Measurements from ENCODE around the gene VAMP5. TPM values are rescaled to one million over a fixed set of nuclear protein-coding genes. Genes with fewer than 3 reads are reported as not detected.

Gene VAMP5
- total and polyA plus RNA-seq, 9 of the 15 experiments (the other 6 are each of a cell fraction or from before 2014, with no cell fraction given), result 0.54 to 1.9 (median 1.5) TPM; not detected in 2

- POLR2A ChIA-PET, result interaction anchor here (0.6 to 24.3 kb wide), 25 partner anchors 9 to 194 kb away, joined by 3 to 1576 read pairs (median 6); partner anchors contain the start of genes CAPG, ELMOD3, GGCX and RETSAT
- Histone ChIP-seq H3K4me3 (peak overlapping the region; percentile 68), H3K9me1 (ENCODE audit: control insufficient read depth, insufficient read depth, low read length) (peaks cover 3% of the 10 kb centered on the region), H3K9me3 (replicated peaks; ENCODE audit: control insufficient read depth, insufficient read depth, low read depth, low read length) (no peaks in the 10 kb centered on the region), H3K79me2 (ENCODE audit: control insufficient read depth, insufficient read depth, low read length) (peaks cover 69% of the 10 kb centered on the region), H3K9ac (ENCODE audit: insufficient read depth in 1 of 2, low read depth in 2 of 2, low read length in 2 of 2) (peak overlapping the region; percentile 100), H3K27ac (ENCODE audit: extremely low read depth, low read depth, low read length) (peak overlapping the region; percentile 100), H3K4me1 (replicated peaks in 1 of 2; ENCODE audit: control insufficient read depth in 2 of 2, insufficient read depth in 2 of 2, low read length in 2 of 2) (peaks cover 9 to 24% of the 10 kb centered on the region in 2 experiments), H2AFZ (ENCODE audit: low read depth, low read length) (no peak overlapping the region), H3K36me3 (ENCODE audit: control insufficient read depth, insufficient read depth, low read length) (peaks cover 58% of the 10 kb centered on the region), H4K20me1 (replicated peaks; ENCODE audit: control insufficient read depth, insufficient read depth, low read length) (peaks cover 36% of the 10 kb centered on the region), H3K27me3 (ENCODE audit: control insufficient read depth in 2 of 2, insufficient read depth in 2 of 2, low read length in 2 of 2) (no peaks in the 10 kb centered on the region), H3K4me2 (ENCODE audit: insufficient read depth, low read length) (peak overlapping the region; percentile 98)
- FAIRE-seq, result no peak
- in situ Hi-C loops (cut with MboI), result no loop called here
- TSS peak; percentile 31 for BruUV-seq (replicated peaks)
- ATAC-seq, result 0 out of 3 replicates have a peak, but pooled peaks have one; percentile 3
- peak in 1 of 4 experiments; percentile 45 for DNase-seq (ENCODE audit: extremely low read depth in 1 of 4, low spot score in 3 of 4)
- under 1% methylated on average over 11 of the region's 11 CpGs for WGBS (ENCODE audit: insufficient coverage, low coverage, missing lambda C conversion rate)
- CTCF ChIA-PET (ENCODE audit: low intra/inter-chr PET ratio), result interaction anchor here (0.6 to 1.4 kb wide), 2 partner anchors 120 to 241 kb away, joined by 3 to 7 read pairs; no protein-coding TSS in a partner anchor
- intact Hi-C loops (cut with micrococcal nuclease), result no loop called here
- no peak for TF ChIP-seq TBL1XR1 (IDR thresholded peaks at IDR 0.05; ENCODE audit: low read length in 2 of 2)
- TF ChIP-seq HMG20B (CRISPR knock-in tag; IDR thresholded peaks at IDR 0.05), result no peak
- no peak for TF ChIP-seq ZNF408 (CRISPR knock-in tag; IDR thresholded peaks at IDR 0.05; ENCODE audit: low read depth)
- TF ChIP-seq ZNF41 (CRISPR knock-in tag; conservative IDR thresholded peaks at IDR 0.05), result no peak
- no peak for TF ChIP-seq NR2F6 (CRISPR knock-in tag; IDR thresholded peaks at IDR 0.05)
- peak; percentile 17; the same call in 1 of the 2 replicates for TF ChIP-seq BHLHE40 (IDR thresholded peaks at IDR 0.05; ENCODE audit: low read length)
- TF ChIP-seq MCM2 (IDR thresholded peaks at IDR 0.05; ENCODE audit: low read depth), result no peak
- peak; percentile 33 to 62 for TF ChIP-seq KDM1A (IDR thresholded peaks at IDR 0.05)
- peak in 1 of 2 experiments; percentile 33; a peak in 1 of 4 replicates for TF ChIP-seq BCLAF1 (IDR thresholded peaks at IDR 0.05; ENCODE audit: borderline replicate concordance in 1 of 2, control insufficient read depth in 1 of 2, low read depth in 2 of 2, low read length in 1 of 2)
- no peak for TF ChIP-seq CBX3 (IDR thresholded peaks at IDR 0.05; ENCODE audit: borderline replicate concordance in 1 of 2, low read length in 2 of 2)
- TF ChIP-seq ZNF311 (CRISPR knock-in tag; IDR thresholded peaks at IDR 0.05), result no peak
- no peak for TF ChIP-seq SP2 (IDR thresholded peaks at IDR 0.05; ENCODE audit: extremely low read depth, low read depth, low read length, poor library complexity, severe bottlenecking)
- no peak for TF ChIP-seq HLTF (IDR thresholded peaks at IDR 0.05)
- 0 out of 2 replicates have a peak, but pooled peaks have one; percentile 53 for TF ChIP-seq PHF21A (IDR thresholded peaks at IDR 0.05; ENCODE audit: borderline replicate concordance, low read depth)
- no peak for TF ChIP-seq E2F3 (CRISPR knock-in tag; IDR thresholded peaks at IDR 0.05)
- TF ChIP-seq ZNF518B (CRISPR knock-in tag; IDR thresholded peaks at IDR 0.05), result no peak
- TF ChIP-seq ZNF224 (CRISPR knock-in tag; IDR thresholded peaks at IDR 0.05), result no peak
These were observed 44.0 kb upstream of the VAMP5 start for GRCh38 chr2:85540133-85540648.

Data from K562 (cell line).